HL-60 (cell line): ENCODE results near the gene PPIG.

ENCODE experiments used
- GABPA ChIP-seq: IDR thresholded peaks from 2 replicates; pipeline ENCODE4 v1.6.1; 2012; ENCODE audit warnings: low read depth
- POLR2AphosphoS5 ChIP-seq: IDR thresholded peaks from 2 replicates; pipeline ENCODE4 v1.6.1; 2012; ENCODE audit warnings: low read depth
- SPI1 ChIP-seq: IDR thresholded peaks from 2 replicates; pipeline ENCODE4 v1.6.1; 2012; ENCODE audit warnings: low read depth, mild to moderate bottlenecking, borderline replicate concordance
- TF ChIP-seq, protein P1 (sequence below): IDR thresholded peaks from one replicate; pipeline ENCODE4 v1.5.1; 2011; ENCODE audit warnings: low read length, control low read depth, inconsistent platforms; ENCODE audit not compliant: insufficient read depth
- TF ChIP-seq, protein P2 (sequence below): IDR thresholded peaks from 2 replicates; pipeline ENCODE4 v1.6.1; 2012; ENCODE audit warnings: low read depth; ENCODE audit not compliant: insufficient replicate concordance

DNA sequence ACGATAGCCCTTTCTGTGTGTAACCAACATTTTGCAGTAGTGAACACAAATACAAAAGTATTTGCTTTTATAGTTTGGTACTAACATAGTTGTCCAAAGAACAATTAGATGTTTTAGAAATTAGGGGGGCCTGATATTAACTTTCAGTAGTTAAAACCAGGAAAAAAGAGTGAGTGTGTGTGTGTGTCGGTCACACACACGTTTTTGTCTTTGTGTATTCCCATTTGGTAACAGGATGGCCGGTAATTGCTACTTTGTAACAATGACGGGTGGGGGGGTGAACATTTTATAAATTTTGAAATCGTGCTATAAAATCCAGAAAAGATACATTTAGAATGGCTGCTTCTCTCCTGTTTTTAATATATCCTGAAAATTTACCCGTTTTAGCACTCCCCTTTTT, 1.5 kb downstream of the PPIG start:
- TF ChIP-seq, protein P1, sequence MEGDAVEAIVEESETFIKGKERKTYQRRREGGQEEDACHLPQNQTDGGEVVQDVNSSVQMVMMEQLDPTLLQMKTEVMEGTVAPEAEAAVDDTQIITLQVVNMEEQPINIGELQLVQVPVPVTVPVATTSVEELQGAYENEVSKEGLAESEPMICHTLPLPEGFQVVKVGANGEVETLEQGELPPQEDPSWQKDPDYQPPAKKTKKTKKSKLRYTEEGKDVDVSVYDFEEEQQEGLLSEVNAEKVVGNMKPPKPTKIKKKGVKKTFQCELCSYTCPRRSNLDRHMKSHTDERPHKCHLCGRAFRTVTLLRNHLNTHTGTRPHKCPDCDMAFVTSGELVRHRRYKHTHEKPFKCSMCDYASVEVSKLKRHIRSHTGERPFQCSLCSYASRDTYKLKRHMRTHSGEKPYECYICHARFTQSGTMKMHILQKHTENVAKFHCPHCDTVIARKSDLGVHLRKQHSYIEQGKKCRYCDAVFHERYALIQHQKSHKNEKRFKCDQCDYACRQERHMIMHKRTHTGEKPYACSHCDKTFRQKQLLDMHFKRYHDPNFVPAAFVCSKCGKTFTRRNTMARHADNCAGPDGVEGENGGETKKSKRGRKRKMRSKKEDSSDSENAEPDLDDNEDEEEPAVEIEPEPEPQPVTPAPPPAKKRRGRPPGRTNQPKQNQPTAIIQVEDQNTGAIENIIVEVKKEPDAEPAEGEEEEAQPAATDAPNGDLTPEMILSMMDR, result no peak
- no peak for TF ChIP-seq POLR2AphosphoS5
- no peak for TF ChIP-seq GABPA
- TF ChIP-seq SPI1, result no peak
- TF ChIP-seq, protein P2, sequence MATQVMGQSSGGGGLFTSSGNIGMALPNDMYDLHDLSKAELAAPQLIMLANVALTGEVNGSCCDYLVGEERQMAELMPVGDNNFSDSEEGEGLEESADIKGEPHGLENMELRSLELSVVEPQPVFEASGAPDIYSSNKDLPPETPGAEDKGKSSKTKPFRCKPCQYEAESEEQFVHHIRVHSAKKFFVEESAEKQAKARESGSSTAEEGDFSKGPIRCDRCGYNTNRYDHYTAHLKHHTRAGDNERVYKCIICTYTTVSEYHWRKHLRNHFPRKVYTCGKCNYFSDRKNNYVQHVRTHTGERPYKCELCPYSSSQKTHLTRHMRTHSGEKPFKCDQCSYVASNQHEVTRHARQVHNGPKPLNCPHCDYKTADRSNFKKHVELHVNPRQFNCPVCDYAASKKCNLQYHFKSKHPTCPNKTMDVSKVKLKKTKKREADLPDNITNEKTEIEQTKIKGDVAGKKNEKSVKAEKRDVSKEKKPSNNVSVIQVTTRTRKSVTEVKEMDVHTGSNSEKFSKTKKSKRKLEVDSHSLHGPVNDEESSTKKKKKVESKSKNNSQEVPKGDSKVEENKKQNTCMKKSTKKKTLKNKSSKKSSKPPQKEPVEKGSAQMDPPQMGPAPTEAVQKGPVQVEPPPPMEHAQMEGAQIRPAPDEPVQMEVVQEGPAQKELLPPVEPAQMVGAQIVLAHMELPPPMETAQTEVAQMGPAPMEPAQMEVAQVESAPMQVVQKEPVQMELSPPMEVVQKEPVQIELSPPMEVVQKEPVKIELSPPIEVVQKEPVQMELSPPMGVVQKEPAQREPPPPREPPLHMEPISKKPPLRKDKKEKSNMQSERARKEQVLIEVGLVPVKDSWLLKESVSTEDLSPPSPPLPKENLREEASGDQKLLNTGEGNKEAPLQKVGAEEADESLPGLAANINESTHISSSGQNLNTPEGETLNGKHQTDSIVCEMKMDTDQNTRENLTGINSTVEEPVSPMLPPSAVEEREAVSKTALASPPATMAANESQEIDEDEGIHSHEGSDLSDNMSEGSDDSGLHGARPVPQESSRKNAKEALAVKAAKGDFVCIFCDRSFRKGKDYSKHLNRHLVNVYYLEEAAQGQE, result no peak
